Measurements from ENCODE around the gene REM1. TPM values are rescaled to one million over a fixed set of nuclear protein-coding genes. Genes with fewer than 3 reads are reported as not detected.
"Not testable (repeated sequence)": the region's sequence is repeated elsewhere in the genome, so short reads cannot be mapped to it uniquely, and the experiment has no call there.

Gene REM1, protein sequence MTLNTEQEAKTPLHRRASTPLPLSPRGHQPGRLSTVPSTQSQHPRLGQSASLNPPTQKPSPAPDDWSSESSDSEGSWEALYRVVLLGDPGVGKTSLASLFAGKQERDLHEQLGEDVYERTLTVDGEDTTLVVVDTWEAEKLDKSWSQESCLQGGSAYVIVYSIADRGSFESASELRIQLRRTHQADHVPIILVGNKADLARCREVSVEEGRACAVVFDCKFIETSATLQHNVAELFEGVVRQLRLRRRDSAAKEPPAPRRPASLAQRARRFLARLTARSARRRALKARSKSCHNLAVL
- total RNA-seq, result not detected

GRCh38 chr20:31474758-31475427 is at the start of gene REM1, which contains the start of gene DEFB124:
REM1 (plus strand) TSS chr20:31475288; CDS start chr20:31476446, 1,158 bp downstream.
DEFB124 (minus strand) TSS chr20:31475127; CDS start chr20:31473013, 2,114 bp downstream.
- DNase-seq (ENCODE audit: low spot score) (no peak), ATAC-seq (peak; percentile 66)

DNA sequence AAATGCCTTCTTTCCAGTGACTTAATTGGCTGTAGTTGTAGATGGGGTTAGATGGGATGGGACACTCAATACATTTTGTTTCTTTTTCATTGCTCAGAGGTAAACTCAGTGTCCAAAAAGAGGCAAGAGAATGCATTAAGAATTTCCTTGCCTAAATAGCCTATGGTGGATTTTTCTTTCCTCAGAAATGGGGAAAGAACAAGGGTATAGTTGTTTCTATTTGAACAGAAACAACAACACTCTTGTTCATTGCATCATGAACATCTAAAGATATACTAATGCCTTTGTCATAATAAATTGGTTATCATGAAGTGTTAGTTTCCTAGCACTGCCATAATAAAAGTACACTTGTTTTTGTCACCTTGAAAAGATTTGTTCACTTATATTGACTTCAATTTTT is 49.3 kb upstream of the REM1 start:
- DNase-seq (ENCODE audit: low spot score) (no peak), ATAC-seq (no peak)

DNA sequence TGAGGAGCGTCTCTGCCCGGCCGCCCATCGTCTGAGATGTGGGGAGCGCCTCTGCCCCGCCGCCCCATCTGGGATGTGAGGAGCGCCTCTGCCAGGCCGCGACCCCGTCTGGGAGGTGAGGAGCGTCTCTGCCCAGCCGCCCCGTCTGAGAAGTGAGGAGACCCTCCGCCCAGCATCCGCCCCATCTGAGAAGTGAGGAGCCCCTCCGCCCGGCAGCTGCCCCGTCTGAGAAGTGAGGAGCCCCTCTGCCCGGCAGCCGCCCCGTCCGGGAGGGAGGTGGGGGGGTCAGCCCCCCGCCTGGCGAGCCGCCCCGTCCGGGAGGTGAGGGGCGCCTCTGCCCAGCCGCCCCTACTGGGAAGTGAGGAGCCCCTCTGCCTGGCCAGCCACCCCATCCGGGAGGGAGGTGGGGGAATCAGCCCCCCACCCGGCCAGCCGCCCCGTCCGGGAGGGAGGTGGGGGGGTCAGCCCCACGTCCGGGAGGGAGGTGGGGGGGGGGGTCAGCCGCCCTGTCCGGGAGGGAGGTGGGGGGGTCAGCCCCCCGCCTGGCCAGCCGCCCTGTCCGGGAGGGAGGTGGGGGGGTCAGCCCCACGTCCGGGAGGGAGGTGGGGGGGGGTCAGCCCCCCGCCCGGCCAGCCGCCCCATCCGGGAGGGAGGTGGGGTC is 48.1 kb upstream of the REM1 start:
- not testable (repeated sequence) for DNase-seq (ENCODE audit: low spot score); ATAC-seq

DNA sequence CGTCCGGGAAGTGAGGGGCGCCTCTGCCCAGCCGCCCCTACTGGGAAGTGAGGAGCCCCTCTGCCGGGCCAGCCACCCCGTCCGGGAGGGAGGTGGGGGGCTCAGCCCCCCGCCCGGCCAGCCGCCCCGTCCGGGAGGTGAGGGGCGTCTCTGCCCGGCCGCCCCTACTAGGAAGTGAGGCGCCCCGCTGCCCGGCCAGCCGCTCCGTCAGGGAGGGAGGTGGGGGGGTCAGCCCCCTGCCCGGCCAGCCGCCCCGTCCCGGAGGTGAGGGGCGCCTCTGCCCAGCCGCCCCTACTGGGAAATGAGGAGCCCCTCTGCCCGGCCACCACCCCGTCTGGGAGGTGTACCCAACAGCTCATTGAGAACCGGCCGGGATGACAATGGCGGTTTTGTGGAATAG is 47.5 kb upstream of the REM1 start:
- not testable (repeated sequence) for ATAC-seq; DNase-seq (ENCODE audit: low spot score)

DNA sequence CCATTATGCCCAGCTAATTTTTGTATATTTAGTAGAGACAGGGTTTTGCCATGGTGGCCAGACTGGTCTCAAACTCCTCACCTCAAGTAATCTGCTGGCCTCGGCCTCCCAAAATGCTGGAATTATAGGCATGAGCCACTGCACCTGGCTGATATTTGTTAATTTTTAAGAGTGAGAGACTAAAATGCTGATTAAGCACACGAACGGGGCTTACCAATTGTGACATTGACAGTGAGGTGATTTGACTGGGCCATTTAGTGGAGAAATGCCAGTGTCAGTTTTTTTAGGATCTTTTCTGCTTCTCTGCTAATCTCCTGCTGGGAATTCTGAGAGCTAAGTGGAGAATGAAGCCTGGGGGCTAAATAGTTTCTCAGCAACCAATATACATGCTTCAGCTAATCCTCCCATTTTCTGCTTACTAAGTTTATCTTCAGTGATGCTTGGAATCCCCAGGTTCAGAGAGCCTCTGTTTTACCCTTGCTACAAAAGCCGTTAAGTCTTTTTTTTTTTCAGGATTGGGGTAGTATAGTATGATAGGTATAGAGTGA is 44.4 kb upstream of the REM1 start:
- ATAC-seq (no peak), DNase-seq (ENCODE audit: low spot score) (no peak)

DNA sequence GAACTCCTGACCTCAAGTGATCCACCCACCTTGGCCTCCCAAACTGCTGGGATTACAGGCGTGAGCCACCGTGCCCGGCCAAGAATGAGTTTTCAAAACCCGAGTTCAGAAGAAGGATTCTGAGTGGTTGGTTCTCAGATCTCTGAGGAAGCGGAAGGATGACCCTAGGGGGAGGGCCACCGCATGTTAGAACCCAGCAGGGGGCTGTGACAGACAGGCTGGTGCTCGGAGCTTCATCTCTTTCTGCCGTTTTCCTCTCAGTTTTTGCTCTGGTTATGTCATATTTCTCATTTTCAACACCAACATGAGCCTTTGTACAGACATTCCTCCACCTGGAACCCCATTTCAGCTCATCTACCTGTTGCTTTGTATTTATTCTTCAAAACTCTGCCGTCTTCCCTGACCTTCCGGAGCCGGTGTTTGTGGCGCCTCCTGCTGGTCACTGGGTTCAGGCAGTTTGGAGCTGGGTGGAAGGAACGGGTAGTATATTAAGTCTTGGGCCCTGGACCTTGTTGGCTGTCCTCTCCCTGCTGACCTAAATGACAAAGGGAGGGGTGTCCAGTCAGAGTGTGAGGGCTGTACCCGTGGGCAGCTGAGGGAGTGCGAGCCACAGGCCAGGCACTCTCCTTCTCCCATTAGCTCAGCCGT is 35.0 kb upstream of the REM1 start, which contains the start of gene DEFB123:
TSS of gene DEFB123 (plus strand) at position 621 of the 648 bp plus-strand sequence. CDS start 67 bp downstream, outside the sequence.
- DNase-seq (ENCODE audit: low spot score) (no peak), ATAC-seq (no peak)

DNA sequence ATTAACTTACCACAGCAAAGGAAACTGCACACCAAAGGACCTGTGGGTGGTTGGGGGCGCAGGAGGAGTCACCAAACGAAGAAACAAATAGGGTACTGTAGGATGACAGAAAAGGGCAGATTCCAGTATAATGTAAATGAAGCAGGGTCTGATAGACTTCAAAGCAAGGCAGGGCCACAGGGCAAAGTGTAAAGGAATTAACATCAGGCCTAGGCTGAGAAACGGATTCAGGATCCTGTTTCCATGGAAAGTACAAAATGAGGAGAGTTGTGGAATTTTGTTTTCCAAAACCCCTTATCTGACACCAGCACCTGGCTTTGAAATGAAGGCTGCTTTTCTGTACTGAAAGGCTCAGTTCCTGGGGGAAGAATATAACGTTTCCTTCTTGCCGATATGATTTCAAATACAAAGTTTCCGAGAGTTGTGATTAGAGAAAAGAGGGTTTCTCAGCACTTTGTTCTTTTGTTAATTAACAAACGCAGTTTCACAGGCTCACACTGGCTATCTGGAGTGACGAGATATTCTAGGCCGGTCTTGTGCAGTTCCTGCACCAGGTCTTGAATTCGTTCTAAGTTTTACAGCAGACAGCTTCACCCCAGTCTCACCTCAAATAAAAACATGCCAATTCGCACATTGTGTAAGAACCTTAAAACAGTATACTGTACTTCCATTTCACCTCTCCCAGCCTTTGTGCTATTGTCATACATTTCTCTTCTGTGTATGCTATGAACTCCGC is 28.8 kb upstream of the REM1 start:
- ATAC-seq (no peak), DNase-seq (ENCODE audit: low spot score) (no peak)

DNA sequence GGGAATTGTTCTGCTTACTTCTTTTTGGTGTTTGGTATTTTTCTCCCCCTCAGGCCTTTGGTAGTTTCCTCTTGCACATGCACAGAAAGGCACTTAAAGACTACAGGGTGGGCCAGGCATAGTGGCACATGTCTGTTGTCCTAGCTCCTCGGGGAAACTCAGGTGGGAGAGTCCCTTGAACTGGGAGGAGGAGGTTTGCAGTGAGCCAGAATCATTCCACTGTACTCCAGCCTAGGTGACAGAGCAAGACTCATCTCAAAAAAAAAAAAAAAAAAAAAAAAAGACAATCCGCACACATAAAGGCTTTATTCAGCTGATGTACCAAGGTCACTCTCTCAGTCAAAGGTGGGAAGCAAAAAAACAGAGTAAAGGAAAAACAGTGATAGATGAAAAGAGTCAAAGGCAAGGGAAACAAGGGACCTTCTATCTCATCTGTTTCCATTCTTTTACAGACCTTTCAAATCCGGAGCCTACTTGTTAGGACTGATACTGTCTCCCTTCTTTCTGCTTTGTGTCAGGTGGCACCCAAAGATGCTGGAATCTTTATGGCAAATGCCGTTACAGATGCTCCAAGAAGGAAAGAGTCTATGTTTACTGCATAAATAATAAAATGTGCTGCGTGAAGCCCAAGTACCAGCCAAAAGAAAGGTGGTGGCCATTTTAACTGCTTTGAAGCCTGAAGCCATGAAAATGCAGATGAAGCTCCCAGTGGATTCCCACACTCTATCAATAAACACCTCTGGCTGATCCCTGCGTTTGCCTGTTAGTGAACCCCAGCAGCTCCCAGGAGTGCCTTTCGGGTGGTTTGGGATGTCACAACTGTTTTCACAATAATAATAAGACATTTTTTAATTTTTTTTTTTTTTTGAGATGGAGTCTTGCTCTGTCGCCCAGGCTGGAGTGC is 25.3 kb upstream of the REM1 start:
- DNase-seq (ENCODE audit: low spot score) (no peak), ATAC-seq (no peak)

GRCh38 chr20:31452575-31452974 is 22.5 kb upstream of the REM1 start:
- ATAC-seq (no peak), DNase-seq (ENCODE audit: low spot score) (no peak)

GRCh38 chr20:31454361-31454760 is 20.7 kb upstream of the REM1 start:
- no peak for DNase-seq (ENCODE audit: low spot score)
- no peak for ATAC-seq

GRCh38 chr20:31470946-31471345 is 4.1 kb upstream of the REM1 start:
- DNase-seq (ENCODE audit: low spot score); ATAC-seq: not testable (repeated sequence)

GRCh38 chr20:31472395-31473330 is 2.4 kb upstream of the REM1 start:
- ATAC-seq, result no peak
- DNase-seq (ENCODE audit: low spot score), result no peak

GRCh38 chr20:31473331-31474096 is 1.6 kb upstream of the REM1 start:
- ATAC-seq (no peak), DNase-seq (ENCODE audit: low spot score) (no peak)

DNA sequence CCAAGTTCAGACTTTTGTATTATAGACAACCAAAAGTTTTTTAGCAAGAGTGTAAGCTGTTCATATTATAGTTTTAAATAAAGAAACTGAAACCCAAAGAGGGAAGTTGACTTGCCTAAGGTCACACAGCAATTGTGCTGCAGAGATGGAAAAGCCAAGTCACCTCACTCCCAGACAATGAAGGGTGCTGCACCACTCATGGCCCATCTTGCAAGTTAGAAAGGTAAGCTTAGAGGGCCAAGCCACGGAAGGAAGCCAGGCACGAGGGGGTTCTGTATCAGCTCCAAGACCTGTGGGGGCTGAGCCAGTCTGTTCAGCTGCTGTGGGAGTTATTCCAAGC is 1.0 kb upstream of the REM1 start:
- DNase-seq (ENCODE audit: low spot score), result no peak
- no peak for ATAC-seq

DNA sequence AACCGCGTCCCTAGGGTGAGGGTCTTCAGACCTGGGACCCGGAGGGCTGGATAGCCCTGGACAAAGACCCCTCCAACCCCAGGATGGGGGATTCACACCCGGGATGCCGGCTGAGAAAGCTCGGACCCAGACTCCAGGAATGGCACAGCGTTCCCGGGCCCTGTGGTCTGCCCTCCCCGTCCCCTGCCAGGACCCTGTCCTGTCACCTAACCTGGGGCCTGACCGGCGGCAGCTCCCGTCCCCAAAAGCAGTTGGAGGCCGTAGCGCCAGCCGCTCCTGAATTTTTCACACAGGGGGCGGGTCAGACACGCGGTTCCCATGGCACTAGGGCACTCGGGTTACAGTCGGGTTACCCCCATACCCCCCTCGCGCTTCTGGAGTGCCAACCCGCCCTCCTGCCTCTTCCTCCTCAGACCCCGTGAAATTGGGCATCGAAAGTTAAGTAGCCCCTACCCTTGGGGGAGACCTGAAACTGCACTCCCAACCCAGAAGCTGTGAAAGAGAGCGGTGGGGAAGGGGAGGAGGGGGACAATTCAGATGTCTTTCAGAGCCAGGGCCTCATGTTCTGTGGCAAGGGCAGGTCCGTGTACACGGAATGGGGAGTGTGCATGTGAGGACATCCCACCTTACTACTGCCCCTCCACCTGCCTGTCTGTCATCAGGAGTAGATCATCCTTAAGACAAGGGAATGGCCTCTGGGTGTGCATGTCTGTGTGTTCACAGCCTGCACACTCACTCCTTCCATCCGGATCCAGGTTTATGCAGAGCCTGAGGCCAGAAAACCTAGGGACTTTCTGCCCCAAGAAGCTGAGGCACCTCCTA is 595 bp downstream of the REM1 start:
- no peak for DNase-seq (ENCODE audit: low spot score)
- no peak for ATAC-seq

DNA sequence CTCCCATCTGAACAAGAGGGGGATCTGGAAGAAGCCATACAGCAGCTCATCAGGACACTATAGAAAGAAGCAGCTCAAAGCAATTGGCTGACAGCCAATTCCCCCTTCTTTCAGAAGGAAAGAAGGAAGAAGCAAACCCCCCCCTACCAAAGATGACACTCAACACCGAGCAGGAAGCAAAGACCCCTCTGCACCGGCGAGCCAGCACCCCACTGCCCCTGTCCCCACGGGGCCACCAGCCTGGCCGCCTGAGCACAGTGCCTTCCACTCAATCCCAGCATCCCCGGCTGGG is 1.2 kb downstream of the REM1 start:
- DNase-seq (ENCODE audit: low spot score), result no peak

More for the DNA sequence above, 1.2 kb downstream of the REM1 start:
- no peak for ATAC-seq

Measured in left lobe of liver (tissue), 2 donors.